Heart left ventricle (tissue), 13 donors: ENCODE data around the gene TMEM38A.
"Not testable (repeated sequence)": the region's sequence is repeated elsewhere in the genome, so short reads cannot be mapped to it uniquely, and the experiment has no call there.

ENCODE experiments used
- POLR2A ChIP-seq, 2 donors: fragments of 450-650 bp; IDR thresholded peaks; one replicate each; pipeline ENCODE4 v1.6.1; 2017; ENCODE audit warnings: antibody characterized with exemption in 2 of 2, mild to moderate bottlenecking in 2 of 2, moderate library complexity in 2 of 2
- TF ChIP-seq, protein P1 (sequence below), 12 donors: fragments of 200-600 bp; sonication (generic) in 4 of 12; IDR thresholded peaks; one replicate each; pipeline versions ENCODE4 v1.5.0 to v1.8.0; 2018 to 2022; ENCODE audit warnings: antibody characterized with exemption in 12 of 12, mild to moderate bottlenecking in 5 of 12
- donor health status: ischemic (EF 13 %, LVEDD 7.1; RV severe dilation, severe dysfunction).
- donor health status: DM: no; HTN: yes; CAD: no.
- donor health status: DM: no; HTN: no; CAD: no.
- donor health status: ischemic (EF 25% LVEDD 6.9; RV normal size, moderate dysfunction).
- donor health status: ischemic (EF 25% LVEDD 5.7; RV mildly dilated, moderate dysfunction).
- donor health status: ischemic (EF 35%, LVEDD 5.7; RV mildly dilated, moderate dysfunction).
- donor health status: nonischemic (EF 11% LVEDD 7.7; RV severe dilation, severe dysfunction).
- donor health status: DM: yes; HTN: yes; CAD: no.
- donor health status: PGD.
- donor health status: ischemic (EF 29% LVEDD 5.4; RV normal size, mild dysfunction).
- donor health status: nonischemic (EF 23%, LVEDD 6.1; RV moderate dilation, normal function).

- TF ChIP-seq, protein P1, sequence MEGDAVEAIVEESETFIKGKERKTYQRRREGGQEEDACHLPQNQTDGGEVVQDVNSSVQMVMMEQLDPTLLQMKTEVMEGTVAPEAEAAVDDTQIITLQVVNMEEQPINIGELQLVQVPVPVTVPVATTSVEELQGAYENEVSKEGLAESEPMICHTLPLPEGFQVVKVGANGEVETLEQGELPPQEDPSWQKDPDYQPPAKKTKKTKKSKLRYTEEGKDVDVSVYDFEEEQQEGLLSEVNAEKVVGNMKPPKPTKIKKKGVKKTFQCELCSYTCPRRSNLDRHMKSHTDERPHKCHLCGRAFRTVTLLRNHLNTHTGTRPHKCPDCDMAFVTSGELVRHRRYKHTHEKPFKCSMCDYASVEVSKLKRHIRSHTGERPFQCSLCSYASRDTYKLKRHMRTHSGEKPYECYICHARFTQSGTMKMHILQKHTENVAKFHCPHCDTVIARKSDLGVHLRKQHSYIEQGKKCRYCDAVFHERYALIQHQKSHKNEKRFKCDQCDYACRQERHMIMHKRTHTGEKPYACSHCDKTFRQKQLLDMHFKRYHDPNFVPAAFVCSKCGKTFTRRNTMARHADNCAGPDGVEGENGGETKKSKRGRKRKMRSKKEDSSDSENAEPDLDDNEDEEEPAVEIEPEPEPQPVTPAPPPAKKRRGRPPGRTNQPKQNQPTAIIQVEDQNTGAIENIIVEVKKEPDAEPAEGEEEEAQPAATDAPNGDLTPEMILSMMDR (IDR thresholded peaks at IDR 0.05) = not testable (repeated sequence)
- not testable (repeated sequence) for TF ChIP-seq POLR2A (IDR thresholded peaks at IDR 0.05)
Observed at GRCh38 chr19:16710870-16711269, 49.9 kb downstream of the TMEM38A start.
